HepG2 (cell line): Measurements from ENCODE around the gene B3GAT3. TPM values are rescaled to one million over a fixed set of nuclear protein-coding genes. Genes with fewer than 3 reads are reported as not detected.

Source experiments
- CBX2 ChIP-seq, 2 experiments: fragments of 200-600 bp in 1 of 2; sonication (generic); formaldehyde crosslinking in 1 of 2; IDR thresholded peaks; 2 replicates each; pipeline versions ENCODE4 v1.7.0 to v1.8.1; 2018 to 2022; ENCODE audit warnings: low read depth in 2 of 2, low read length in 1 of 2, mild to moderate bottlenecking in 1 of 2, missing genetic modification reagents in 1 of 2
- DMAP1 ChIP-seq: IDR thresholded peaks from 2 replicates; pipeline ENCODE4 v1.6.1; 2016
- EED ChIP-seq: sonication (generic); formaldehyde crosslinking; IDR thresholded peaks from 2 replicates; pipeline ENCODE4 v1.5.0; 2020; ENCODE audit warnings: mild to moderate bottlenecking, missing genetic modification reagents
- ELF3 ChIP-seq: IDR thresholded peaks from 2 replicates; pipeline ENCODE4 v1.6.1; 2016; ENCODE audit warnings: missing genetic modification reagents, missing compliant biosample characterization
- GABPB1 ChIP-seq: IDR thresholded peaks from 2 replicates; pipeline ENCODE4 v1.6.1; 2016; ENCODE audit warnings: mild to moderate bottlenecking, missing genetic modification reagents, moderate library complexity, missing compliant biosample characterization
- GLI4 ChIP-seq: sonication (generic); formaldehyde crosslinking; IDR thresholded peaks from 2 replicates; pipeline ENCODE4 v1.5.1; 2020; ENCODE audit warnings: missing genetic modification reagents, mild to moderate bottlenecking, moderate library complexity, borderline replicate concordance
- HMGXB3 ChIP-seq: sonication (generic); formaldehyde crosslinking; IDR thresholded peaks from 2 replicates; pipeline ENCODE4 v1.4.0; 2020; ENCODE audit warnings: missing genetic modification reagents, borderline replicate concordance
- MAX ChIP-seq: IDR thresholded peaks from 2 replicates; pipeline ENCODE4 v1.6.1; 2012; ENCODE audit warnings: inconsistent platforms
- NR2F1 ChIP-seq, 2 experiments: fragments of 450-650 bp in 1 of 2; formaldehyde crosslinking in 1 of 2; IDR thresholded peaks; 2 replicates each; pipeline versions ENCODE4 v1.5.0 to v1.6.1; 2016 to 2020; ENCODE audit warnings: mild to moderate bottlenecking in 1 of 2, missing compliant biosample characterization in 1 of 2, missing genetic modification reagents in 1 of 2, moderate library complexity in 1 of 2
- RXRB ChIP-seq: IDR thresholded peaks from 2 replicates; pipeline ENCODE4 v1.6.1; 2016; ENCODE audit warnings: borderline replicate concordance, missing genetic modification reagents, missing compliant biosample characterization
- SALL2 ChIP-seq: sonication (generic); formaldehyde crosslinking; IDR thresholded peaks from 2 replicates; pipeline ENCODE4 v1.8.1; 2023; ENCODE audit warnings: mild to moderate bottlenecking, missing genetic modification reagents, inconsistent platforms
- ZBTB7B ChIP-seq: sonication (generic); formaldehyde crosslinking; IDR thresholded peaks from 2 replicates; pipeline ENCODE4 v1.4.0; 2020; ENCODE audit warnings: missing genetic modification reagents
- ZFP36L2 ChIP-seq: sonication (generic); formaldehyde crosslinking; IDR thresholded peaks from 2 replicates; pipeline ENCODE4 v1.4.0; 2020; ENCODE audit warnings: missing genetic modification reagents
- ZFP41 ChIP-seq: sonication (generic); formaldehyde crosslinking; IDR thresholded peaks from 2 replicates; pipeline ENCODE4 v1.4.0; 2020; ENCODE audit warnings: mild to moderate bottlenecking, missing genetic modification reagents, borderline replicate concordance
- ZFYVE20 ChIP-seq: sonication (generic); formaldehyde crosslinking; IDR thresholded peaks from 2 replicates; pipeline ENCODE4 v1.8.0; 2023; ENCODE audit warnings: low read depth, mild to moderate bottlenecking, moderate library complexity, missing genetic modification reagents, borderline replicate concordance
- ZNF570 ChIP-seq: sonication (generic); formaldehyde crosslinking; IDR thresholded peaks from 2 replicates; pipeline ENCODE4 v1.4.0; 2020; ENCODE audit warnings: mild to moderate bottlenecking, missing genetic modification reagents, borderline replicate concordance
- ZNF574 ChIP-seq: sonication (generic); formaldehyde crosslinking; IDR thresholded peaks from 2 replicates; pipeline ENCODE4 v1.4.0; 2020; ENCODE audit warnings: missing genetic modification reagents
- ZNF747 ChIP-seq: sonication (generic); formaldehyde crosslinking; IDR thresholded peaks from 2 replicates; pipeline ENCODE4 v1.8.1; 2023; ENCODE audit warnings: missing genetic modification reagents, mild to moderate bottlenecking, borderline replicate concordance
- ZNF772 ChIP-seq: sonication (generic); formaldehyde crosslinking; IDR thresholded peaks from 2 replicates; pipeline ENCODE4 v1.5.0; 2020; ENCODE audit warnings: mild to moderate bottlenecking, missing genetic modification reagents
- polyA plus RNA-seq, 8 experiments: library from polyadenylated mRNA; depleted of rRNA in 3 of 8; stranded (reverse) in 7 of 8; unstranded in 1 of 8; fragments of >200 nt; fragmentation: Illumina TruSeq in 4 of 8; extraction: Trizol in 4 of 8; gene quantifications; 2 replicates each; pipeline versions ENCODE4 v1.2.1 to v1.2.3, GENCODE V29; 2011 to 2016; ENCODE audit warnings: low read depth in 4 of 8, missing spikeins in 1 of 8, mixed read lengths in 1 of 8; ENCODE audit not compliant: insufficient read depth in 1 of 8
- total RNA-seq, 5 experiments: library from RNA; depleted of rRNA; stranded (reverse); fragments of >200 nt; fragmentation: Illumina TruSeq; extraction: Trizol; gene quantifications; 2 replicates each; pipeline ENCODE4 v1.2.3, GENCODE V29; 2016; ENCODE audit warnings: low read depth in 1 of 5

Gene B3GAT3
- total and polyA plus RNA-seq, 2 of the 13 experiments (the other 11 are each of a cell fraction or from before 2014, with no cell fraction given), result 21.3 to 26.1 TPM

GRCh38 chr11:62601372-62602140, 20.2 kb downstream of the B3GAT3 start, which contains the start of gene MTA2 (continued):
- TF ChIP-seq ZNF570 (no peak), HMGXB3 (CRISPR knock-in tag) (no peak), GABPB1 (peak; percentile 79), ZFP41 (CRISPR knock-in tag) (0 out of 2 replicates have a peak, but pooled peaks have one; percentile 64), GLI4 (CRISPR knock-in tag) (peak; percentile 36; the same call in 1 of the 2 replicates), ZNF772 (0 out of 2 replicates have a peak, but pooled peaks have one; percentile 14), EED (CRISPR knock-in tag) (peak; percentile 40; the same call in 1 of the 2 replicates), SALL2 (CRISPR knock-in tag) (peak; percentile 34; the same call in 1 of the 2 replicates), MAX (peak; percentile 53), CBX2 (IDR thresholded peaks at IDR 0.05; ENCODE audit: low read depth, low read length) (no peak), CBX2 (CRISPR knock-in tag; IDR thresholded peaks at IDR 0.05; ENCODE audit: low read depth) (0 out of 2 replicates have a peak, but pooled peaks have one; percentile 9), DMAP1 (CRISPR knock-in tag) (peak; percentile 74), ZNF574 (CRISPR knock-in tag) (peak; percentile 72), ZBTB7B (0 out of 2 replicates have a peak, but pooled peaks have one; percentile 31), ELF3 (peak; percentile 76; the same call in 1 of the 2 replicates), ZFP36L2 (CRISPR knock-in tag) (no peak), RXRB (CRISPR knock-in tag) (0 out of 2 replicates have a peak, but pooled peaks have one; percentile 34), ZNF747 (peak; percentile 70; the same call in 1 of the 2 replicates), NR2F1 (CRISPR knock-in tag; IDR thresholded peaks at IDR 0.05) (no peak), ZFYVE20 (CRISPR knock-in tag) (peak; percentile 71; the same call in 1 of the 2 replicates)
